HG03439 (cell line): ENCODE measurements around the gene WDR64.

Experiments
- ATAC-seq: cut with Tn5 transposase; IDR thresholded peaks from one replicate; pipeline ENCODE4 v1.9.1; 2021; ENCODE audit warnings: mild to moderate bottlenecking, moderate library complexity; ENCODE audit not compliant: unreplicated experiment

WDR64 gene

DNA sequence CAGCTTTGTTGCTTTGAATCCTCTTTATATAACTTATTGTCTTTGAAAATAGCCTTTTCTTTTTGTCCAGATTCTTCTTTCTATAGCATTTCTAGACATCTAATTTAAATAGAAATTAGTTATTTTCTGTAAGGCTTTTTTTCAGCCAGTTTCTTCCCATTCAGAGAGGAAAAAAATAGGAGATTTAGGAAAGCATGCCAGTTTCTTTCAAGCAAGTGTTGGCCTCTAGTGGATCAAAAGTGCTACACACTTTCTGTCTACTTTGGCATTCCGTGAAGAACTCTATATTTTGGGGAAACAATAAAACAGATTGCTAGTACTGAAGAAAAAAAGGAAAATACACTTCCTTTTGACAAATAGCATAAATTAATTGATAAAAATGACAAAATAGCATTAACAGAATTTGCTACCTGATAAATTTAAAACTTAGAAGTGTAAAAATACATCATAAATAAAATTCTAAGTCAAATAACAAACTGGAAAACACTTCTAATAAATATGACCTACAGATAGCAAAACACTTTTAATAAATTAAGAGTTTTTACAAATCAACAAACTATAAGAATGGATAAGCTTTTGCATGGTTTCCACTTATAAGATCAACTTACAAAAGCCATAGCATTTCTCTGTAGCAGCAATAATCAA, 182.8 kb downstream of the WDR64 start:
- ATAC-seq, result no peak

DNA sequence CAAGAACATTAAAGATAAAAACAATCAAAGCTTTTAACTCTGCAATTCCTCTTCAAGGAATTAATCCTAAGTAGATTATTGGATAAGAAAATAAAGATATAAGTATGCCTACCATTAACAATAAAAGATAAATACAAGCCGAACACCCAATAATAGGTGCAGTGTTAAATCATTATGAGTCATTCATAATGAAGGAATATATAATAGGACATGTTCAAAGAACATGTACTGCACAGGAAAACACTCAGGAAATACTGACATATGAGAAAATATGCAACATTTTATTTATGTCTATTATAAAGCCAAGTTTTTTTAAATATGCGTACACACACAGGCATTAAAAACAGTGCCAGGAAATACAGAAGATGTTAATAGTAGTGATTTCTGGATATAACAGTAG, 184.9 kb downstream of the WDR64 start:
- ATAC-seq, result no peak

DNA sequence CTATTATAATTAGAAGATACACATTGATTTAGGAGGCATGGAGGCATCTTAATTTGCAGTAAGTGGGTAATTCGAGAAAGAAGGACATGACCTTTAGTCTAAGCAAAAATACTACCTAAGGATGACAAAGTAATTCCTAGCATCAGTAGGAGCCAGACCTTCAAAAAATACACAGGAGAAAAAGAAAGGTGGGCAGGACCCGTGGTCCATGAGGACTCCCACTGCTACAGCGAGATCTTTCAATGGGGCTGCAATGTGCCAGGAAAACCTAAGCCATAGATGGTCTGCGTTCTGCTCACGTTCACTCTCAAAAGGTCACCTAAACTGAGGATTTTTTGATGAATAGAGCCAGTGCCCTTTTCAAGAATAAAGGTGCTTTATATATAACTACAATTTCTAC, 185.3 kb downstream of the WDR64 start:
- ATAC-seq, result no peak

DNA sequence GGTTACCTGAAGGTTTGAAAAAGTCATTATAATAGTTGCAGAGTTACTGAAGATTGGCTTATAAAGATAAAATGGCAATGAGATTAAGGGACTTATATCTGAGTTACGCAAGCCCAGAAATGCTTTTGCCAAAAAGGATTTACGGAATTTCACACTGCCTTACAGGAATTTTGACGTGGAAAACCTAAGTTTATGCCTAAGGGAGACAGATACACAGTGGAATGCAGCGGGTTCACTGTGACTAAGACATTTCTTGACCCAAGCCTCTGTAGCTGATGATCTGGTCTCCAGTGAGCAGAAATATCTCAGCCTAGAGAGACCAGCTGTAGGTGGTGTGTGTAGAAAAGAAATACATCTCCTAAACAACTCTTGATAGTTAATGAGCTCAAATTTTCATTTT, 185.8 kb downstream of the WDR64 start:
- ATAC-seq, result no peak

DNA sequence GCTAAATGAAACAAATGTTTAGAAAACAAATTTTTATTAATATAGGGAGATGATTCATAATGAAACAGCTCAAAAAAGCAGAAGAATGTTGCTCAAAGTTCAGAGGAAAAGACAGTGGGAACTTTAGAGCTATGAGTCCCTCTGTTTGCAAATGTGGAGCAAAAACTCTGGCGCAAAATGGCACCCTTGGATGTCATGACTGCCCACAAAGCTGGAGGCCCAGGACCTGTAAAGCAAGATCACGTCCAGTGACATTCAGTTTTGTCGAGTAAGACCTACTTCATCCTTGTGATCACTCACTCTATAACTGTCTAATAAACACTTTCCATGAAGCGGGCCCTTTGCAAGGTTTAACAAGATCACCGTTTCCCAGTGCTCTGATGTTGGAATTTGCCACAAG, 186.8 kb downstream of the WDR64 start:
- ATAC-seq, result no peak

DNA sequence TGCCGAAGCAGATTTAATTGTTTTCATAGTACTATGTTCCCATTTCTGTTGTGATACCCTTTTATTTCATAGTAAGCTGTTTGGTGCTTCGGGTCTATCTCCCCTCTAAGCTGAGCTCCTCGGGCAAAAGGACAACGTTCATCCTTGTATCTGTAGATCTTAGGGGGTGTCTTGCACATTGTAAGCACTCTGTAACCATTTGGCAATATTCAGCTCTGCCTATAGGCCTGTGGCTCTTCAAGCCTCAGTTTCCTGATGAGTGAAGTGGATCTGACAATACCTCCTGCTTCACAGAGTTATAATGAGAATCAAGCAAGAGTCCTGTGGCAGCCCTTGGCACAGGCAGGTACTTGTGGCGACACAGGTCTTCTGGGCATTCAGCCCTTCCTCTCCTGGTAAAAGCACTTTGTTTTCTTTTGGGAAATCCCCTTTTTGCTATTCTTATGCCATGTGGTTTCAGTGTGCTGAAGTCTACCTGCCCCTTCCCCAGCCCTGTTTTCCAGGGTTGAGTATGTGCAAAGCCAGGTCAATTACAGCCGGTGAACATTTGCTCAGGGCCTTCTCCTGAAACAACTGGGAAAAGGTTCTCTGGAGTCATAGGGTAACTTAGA, 187.4 kb downstream of the WDR64 start:
- peak; percentile 49 for ATAC-seq

DNA sequence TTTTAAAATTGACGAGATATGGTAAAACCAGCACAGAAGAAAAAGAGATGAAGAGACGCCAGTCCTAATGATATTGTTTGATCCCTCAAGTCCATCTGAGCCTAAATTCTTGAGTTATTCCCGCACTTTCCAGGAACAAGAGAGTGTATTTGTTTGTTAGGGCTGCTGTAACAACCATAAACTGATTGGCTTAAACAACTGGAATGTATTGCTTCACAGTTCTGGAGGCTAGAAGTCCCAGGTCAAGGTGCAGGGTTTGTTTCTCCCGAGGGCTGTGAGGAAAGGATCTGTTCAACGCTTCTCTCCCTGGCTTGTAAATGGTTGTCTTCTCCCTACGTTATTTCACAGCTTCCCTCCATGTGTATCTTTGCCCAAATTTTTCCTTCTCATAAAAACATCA, 188.1 kb downstream of the WDR64 start:
- ATAC-seq, result no peak

DNA sequence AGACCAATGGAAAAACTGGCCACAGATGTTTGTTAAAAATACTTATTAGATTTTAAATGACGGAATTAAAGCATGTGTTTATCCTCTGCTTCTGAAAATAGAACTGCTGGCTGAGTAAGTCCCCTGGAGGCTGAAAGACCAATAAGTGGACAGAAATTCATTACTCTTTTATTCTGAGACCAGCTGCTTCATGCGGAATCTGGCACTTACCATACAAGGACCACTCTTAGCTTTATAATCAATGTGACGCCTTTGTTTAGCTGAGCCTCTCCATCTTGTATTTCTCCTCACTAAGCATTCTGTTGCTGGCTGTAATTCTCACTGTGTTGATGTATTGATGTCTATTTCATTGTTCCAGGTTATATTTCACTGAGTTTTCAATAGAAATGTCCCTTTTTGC, 189.6 kb downstream of the WDR64 start:
- no peak for ATAC-seq

DNA sequence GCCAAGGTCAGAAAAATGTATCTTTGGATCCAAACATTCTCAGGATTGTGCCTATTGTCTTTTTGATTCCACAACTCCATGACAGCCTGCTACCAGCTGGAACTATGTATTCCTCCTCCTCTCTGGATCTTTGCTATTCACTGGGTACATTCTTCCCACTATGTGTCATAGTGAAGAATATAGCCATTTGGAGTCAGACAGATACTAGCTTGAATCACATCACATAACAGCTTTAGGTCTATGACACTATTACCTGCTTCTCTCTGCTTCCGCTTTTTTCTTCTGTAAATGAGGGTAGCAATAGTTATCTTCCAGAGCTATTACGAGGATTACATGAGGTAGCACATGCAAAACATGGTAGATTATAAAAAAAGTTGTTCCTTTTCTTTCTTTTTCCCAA, 190.5 kb downstream of the WDR64 start:
- ATAC-seq, result no peak

DNA sequence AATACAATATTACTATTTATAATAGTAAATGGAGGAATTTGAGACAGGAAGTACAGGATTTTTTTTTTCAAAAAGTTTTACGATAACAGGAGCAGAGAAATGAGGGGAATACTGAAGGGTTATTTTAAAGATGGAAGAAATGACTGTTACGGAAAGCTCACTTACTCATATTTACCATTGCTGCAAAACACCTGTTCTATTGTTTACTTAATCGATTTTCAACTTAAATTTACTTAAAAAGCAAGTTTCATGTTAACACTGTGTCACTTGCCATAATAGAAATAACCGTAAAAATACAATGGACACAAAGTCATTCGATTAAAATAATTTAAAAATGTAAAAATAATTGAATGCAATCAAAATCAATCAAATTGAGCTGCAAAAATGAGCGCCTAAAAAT, 192.5 kb downstream of the WDR64 start:
- no peak for ATAC-seq

DNA sequence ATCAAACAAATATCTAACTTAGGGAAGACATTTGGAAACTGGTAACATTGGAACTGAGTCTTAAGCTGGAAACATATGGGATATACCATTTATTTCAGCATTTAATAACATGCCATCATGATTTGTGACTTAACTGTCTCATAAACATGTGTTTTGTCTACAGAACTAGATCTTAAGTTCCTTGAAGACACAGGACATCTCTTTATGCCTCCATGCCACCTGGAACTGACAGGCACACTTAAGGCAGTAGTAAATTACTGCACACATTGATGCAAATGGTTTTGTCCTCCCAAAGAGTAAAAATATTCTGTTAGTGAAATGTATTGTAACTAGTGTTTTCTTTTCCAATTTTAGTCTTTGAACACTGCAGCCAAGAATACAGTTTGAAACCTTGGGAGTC, 194.3 kb downstream of the WDR64 start:
- no peak for ATAC-seq

DNA sequence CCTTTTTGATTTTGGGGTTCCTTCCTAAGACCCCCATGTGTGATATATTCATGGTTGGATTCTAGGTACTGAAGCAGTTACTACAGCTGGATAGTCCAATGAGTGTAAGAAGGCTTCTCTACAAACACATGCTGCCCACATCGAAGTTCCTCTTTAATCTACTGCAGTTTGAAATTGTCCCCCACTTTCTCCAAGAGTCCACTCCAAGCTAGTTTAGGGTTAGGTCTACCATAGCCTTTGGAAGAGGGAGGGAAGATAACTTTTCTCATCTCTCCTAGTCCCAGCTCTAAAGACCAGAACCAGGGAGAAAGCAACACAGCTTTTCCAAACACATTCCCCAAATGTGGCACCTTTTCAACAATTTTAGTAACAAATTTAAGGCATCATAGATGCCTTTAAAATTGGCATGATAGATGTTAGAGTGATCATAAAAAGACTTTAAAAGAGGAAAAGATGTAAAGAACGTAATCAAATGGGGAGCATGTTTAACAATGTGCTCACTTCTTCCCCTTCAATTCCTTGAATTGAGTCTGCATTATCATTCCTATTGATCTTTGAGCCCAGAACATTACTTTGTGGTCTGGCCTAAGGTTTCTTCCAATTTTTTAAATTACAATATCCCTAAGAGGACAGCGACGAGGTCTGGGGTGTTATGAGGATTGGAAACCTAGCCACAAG, 194.9 kb downstream of the WDR64 start:
- ATAC-seq, result no peak

DNA sequence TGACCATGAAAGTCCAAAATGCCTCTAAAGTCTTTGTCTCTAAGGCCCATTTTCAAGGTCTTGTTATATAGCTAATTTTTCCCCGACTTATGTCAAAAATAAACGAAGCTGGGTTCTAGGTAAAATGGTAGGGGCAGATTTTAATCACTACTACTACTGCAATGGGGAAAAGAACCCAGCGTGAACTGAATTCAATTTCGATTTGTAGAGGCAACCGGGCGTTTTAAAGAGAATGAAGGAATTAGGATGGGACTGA, 195.4 kb downstream of the WDR64 start:
- no peak for ATAC-seq

DNA sequence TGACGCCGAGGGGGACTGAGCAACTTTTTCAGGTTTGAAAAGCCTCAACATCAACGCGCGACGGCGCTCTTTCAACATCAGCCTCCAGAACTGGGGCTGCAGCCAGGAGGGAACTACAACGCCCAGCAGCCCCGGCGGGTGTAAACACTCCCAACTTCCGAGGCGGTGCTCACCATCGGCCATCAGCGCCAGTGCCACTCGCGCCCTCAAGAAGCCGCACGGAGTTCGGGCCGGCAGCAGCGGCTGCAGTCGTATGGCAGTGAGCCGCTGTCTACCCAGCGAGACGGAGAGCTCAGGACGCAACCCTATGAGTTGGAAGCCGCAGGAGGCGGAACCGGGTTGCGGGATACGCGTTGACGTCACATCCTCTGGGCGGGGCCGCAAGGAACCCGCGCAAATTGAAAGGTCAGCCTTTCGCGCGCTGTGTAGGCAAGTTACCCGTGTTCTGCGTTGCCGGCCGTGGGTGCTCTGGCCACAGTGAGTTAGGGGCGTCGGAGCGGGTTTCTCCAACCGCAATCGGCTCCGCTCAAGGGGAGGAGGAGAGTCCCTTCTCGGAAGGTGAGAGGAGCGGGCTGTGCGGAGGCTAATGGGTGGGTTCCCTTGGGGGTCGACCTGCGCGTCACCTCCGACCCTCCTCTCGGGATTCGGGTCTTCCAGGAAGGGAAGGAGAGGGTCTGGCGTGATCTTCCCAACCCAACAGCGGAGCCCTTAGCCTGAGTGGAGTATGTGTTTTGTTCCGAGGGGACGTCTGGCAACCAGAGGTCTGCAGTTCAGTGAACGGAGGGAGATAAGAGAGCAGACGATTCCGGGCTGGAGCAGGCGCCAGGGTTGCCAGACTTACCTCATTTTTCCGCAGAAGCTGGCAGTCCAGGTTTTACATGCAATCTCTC, 196.0 kb downstream of the WDR64 start, which contains the start of gene EXO1:
EXO1 (plus strand) TSS at position 409 of the 890 bp plus-strand sequence. CDS start 2,222 bp downstream, outside the sequence.
- peak; percentile 98 for ATAC-seq

DNA sequence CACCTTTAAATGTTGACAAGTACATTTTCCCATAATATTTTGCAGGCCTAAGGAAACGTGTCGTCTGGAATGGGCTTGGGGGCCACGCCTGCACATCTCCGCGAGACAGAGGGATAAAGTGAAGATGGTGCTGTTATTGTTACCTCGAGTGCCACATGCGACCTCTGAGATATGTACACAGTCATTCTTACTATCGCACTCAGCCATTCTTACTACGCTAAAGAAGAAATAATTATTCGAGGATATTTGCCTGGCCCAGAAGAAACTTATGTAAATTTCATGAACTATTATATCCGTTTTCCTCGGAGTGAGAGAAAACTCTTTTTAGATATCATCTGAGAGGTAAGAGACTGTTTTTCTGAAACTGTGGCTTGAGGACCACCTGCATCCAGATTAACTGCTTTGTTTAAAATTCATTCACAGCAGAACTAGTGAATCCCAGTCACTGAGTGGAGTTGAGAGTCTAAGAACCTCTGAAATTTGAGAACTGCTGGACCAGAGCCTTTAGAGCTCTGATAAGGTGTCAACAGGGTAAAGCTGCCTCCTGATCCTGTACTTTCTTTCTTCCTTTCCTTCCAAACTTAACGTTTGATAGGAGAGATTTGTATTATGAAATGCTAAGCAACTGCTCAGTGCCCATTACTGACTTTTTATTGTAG, 196.7 kb downstream of the WDR64 start:
- peak; percentile 5 for ATAC-seq

DNA sequence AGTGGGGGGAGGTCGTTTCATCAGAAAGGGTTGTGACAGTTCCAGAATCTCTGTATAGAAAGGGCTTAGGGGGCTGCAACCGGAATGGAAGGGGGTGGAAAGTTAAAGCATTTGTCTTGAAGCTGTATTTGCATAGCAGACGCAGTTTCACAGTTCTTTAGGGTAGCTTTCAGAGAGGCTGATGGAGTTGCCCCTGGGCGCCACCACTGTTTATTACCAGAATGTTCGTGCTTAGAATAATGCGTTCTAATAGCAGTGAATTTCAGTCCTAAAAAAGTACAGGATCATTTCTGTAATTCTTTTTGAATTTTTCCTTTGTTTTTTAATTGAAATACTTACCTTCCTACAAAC, 197.2 kb downstream of the WDR64 start:
- ATAC-seq, result no peak
